ENCODE measurements around the gene CCNT1. TPM values are rescaled to one million over a fixed set of nuclear protein-coding genes. Genes with fewer than 3 reads are reported as not detected.

CCNT1 gene
- polyA plus RNA-seq, 2 of the 4 experiments (the other 2 are of a cell fraction): 13.0 to 54.5 TPM

GRCh38 chr12:48696626-48697025, 19.9 kb downstream of the CCNT1 start:
- H3K4me2 ChIP-seq: no peak overlapping the region
- CTCF ChIA-PET: interaction anchor here (0.9 kb wide), 1 partner anchor 25 kb away, joined by 3 read pairs; no protein-coding TSS in a partner anchor
- H3K9me3 ChIP-seq: no peaks in the 10 kb centered on the region
- no peak overlapping the region for H3K4me3 ChIP-seq
- ATAC-seq (no peak), DNase-seq (ENCODE audit: low read depth in 1 of 2, low spot score in 1 of 2) (no peak), FAIRE-seq (no peak)
- H3K27ac ChIP-seq: no peak overlapping the region
- POLR2A ChIA-PET: no interaction called here
- WGBS (ENCODE audit: missing lambda C conversion rate): 90% methylated on average over 5 of the region's 5 CpGs
- 0 out of 3 replicates have a peak, but pooled peaks cover 6% of the 10 kb centered on the region for H3K4me1 ChIP-seq
- TF ChIP-seq RFX5 (IDR thresholded peaks at IDR 0.05) (no peak), RARB (CRISPR knock-in tag; IDR thresholded peaks at IDR 0.05) (no peak), CEBPB (IDR thresholded peaks at IDR 0.05) (no peak), FOXS1 (CRISPR knock-in tag; IDR thresholded peaks at IDR 0.05) (no peak), SMC3 (IDR thresholded peaks at IDR 0.05) (no peak), HMGXB4 (CRISPR knock-in tag; IDR thresholded peaks at IDR 0.05; ENCODE audit: borderline replicate concordance) (no peak), HOXA7 (CRISPR knock-in tag; IDR thresholded peaks at IDR 0.05) (no peak), ZFP36 (IDR thresholded peaks at IDR 0.05; ENCODE audit: borderline replicate concordance, partially characterized antibody) (no peak), JUN (IDR thresholded peaks at IDR 0.05) (no peak), EHMT2 (IDR thresholded peaks at IDR 0.05; ENCODE audit: low read depth) (no peak)

- POLR2A ChIA-PET: interaction anchor here (0.6 kb wide), 2 partner anchors 14 to 21 kb away, joined by 7 to 11 read pairs; partner anchors contain the start of gene KANSL2
- WGBS (ENCODE audit: missing lambda C conversion rate): 89% methylated on average over 2 of the region's 2 CpGs
- no peak overlapping the region for H3K4me3 ChIP-seq
- TF ChIP-seq CBX2 (IDR thresholded peaks at IDR 0.05; ENCODE audit: borderline replicate concordance, low read depth) (no peak), HMGXB4 (CRISPR knock-in tag; IDR thresholded peaks at IDR 0.05; ENCODE audit: borderline replicate concordance) (no peak), EHMT2 (IDR thresholded peaks at IDR 0.05; ENCODE audit: low read depth) (no peak), TP53 (CRISPR knock-in tag; IDR thresholded peaks at IDR 0.05) (no peak), PBX3 (IDR thresholded peaks at IDR 0.05) (no peak), FOSL2 (IDR thresholded peaks at IDR 0.05) (no peak), FOSL2 (CRISPR knock-in tag; IDR thresholded peaks at IDR 0.05) (no peak), NR3C1 (IDR thresholded peaks at IDR 0.05) (no peak)
- TF ChIP-seq, protein P1, sequence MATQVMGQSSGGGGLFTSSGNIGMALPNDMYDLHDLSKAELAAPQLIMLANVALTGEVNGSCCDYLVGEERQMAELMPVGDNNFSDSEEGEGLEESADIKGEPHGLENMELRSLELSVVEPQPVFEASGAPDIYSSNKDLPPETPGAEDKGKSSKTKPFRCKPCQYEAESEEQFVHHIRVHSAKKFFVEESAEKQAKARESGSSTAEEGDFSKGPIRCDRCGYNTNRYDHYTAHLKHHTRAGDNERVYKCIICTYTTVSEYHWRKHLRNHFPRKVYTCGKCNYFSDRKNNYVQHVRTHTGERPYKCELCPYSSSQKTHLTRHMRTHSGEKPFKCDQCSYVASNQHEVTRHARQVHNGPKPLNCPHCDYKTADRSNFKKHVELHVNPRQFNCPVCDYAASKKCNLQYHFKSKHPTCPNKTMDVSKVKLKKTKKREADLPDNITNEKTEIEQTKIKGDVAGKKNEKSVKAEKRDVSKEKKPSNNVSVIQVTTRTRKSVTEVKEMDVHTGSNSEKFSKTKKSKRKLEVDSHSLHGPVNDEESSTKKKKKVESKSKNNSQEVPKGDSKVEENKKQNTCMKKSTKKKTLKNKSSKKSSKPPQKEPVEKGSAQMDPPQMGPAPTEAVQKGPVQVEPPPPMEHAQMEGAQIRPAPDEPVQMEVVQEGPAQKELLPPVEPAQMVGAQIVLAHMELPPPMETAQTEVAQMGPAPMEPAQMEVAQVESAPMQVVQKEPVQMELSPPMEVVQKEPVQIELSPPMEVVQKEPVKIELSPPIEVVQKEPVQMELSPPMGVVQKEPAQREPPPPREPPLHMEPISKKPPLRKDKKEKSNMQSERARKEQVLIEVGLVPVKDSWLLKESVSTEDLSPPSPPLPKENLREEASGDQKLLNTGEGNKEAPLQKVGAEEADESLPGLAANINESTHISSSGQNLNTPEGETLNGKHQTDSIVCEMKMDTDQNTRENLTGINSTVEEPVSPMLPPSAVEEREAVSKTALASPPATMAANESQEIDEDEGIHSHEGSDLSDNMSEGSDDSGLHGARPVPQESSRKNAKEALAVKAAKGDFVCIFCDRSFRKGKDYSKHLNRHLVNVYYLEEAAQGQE (IDR thresholded peaks at IDR 0.05): no peak
- CTCF ChIA-PET: no interaction called here
- 0 out of 3 replicates have a peak, but pooled peaks cover 6% of the 10 kb centered on the region for H3K4me1 ChIP-seq
- H3K9me3 ChIP-seq: no peaks in the 10 kb centered on the region
- H3K27ac ChIP-seq: no peak overlapping the region
- DNase-seq (ENCODE audit: low read depth in 1 of 2, low spot score in 1 of 2) (no peak), FAIRE-seq (no peak), ATAC-seq (no peak)
- no peak overlapping the region for H3K4me2 ChIP-seq
These were observed 20.6 kb downstream of the CCNT1 start for GRCh38 chr12:48695859-48696258.

Data from A549 (cell line).